ENCODE data around the gene ZG16.

DNA sequence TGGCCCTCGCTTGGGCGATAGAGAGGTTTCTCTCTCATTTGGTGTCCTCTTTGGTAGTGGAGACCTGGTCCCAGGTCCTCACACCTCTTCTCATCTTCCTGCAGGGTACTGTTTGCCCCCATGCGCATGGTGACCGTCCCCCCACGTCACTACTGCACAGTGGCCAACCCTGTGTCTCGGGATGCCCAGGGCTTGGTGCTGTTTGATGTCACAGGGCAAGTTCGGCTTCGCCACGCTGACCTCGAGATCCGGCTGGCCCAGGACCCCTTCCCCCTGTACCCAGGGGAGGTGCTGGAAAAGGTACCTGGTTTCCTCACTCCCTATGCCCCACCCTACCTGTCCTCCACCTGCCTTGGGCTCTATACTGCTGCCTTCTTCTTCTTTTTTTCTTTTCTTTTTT lies 52.7 kb downstream of the ZG16 start:
- no peak for TF ChIP-seq POLR2A (IDR thresholded peaks at IDR 0.05; ENCODE audit: borderline replicate concordance, extremely low read depth, insufficient read depth, insufficient read length)
- no peak for TF ChIP-seq SIN3A (IDR thresholded peaks at IDR 0.05; ENCODE audit: low read depth)
- no peak for TF ChIP-seq RAD21 (IDR thresholded peaks at IDR 0.05; ENCODE audit: low read depth)
- TF ChIP-seq, protein P1, sequence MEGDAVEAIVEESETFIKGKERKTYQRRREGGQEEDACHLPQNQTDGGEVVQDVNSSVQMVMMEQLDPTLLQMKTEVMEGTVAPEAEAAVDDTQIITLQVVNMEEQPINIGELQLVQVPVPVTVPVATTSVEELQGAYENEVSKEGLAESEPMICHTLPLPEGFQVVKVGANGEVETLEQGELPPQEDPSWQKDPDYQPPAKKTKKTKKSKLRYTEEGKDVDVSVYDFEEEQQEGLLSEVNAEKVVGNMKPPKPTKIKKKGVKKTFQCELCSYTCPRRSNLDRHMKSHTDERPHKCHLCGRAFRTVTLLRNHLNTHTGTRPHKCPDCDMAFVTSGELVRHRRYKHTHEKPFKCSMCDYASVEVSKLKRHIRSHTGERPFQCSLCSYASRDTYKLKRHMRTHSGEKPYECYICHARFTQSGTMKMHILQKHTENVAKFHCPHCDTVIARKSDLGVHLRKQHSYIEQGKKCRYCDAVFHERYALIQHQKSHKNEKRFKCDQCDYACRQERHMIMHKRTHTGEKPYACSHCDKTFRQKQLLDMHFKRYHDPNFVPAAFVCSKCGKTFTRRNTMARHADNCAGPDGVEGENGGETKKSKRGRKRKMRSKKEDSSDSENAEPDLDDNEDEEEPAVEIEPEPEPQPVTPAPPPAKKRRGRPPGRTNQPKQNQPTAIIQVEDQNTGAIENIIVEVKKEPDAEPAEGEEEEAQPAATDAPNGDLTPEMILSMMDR (IDR thresholded peaks at IDR 0.05 in 2 of 3, conservative IDR thresholded peaks at IDR 0.05 in 1 of 3; ENCODE audit: borderline replicate concordance in 1 of 3, insufficient read depth in 1 of 3, low read depth in 2 of 3, low read length in 2 of 3): no peak
- TF ChIP-seq POLR2AphosphoS5 (IDR thresholded peaks at IDR 0.05; ENCODE audit: low read depth, low read length): no peak
- TF ChIP-seq CEBPB (IDR thresholded peaks at IDR 0.05; ENCODE audit: low read depth): no peak
- no peak for TF ChIP-seq EZH2 (IDR thresholded peaks at IDR 0.05)
- no peak for TF ChIP-seq EZH2phosphoT487 (IDR thresholded peaks at IDR 0.05; ENCODE audit: borderline replicate concordance)
